Tibial nerve (tissue), 4 donors: ENCODE measurements around the gene GSG1. TPM values are rescaled to one million over a fixed set of nuclear protein-coding genes. Genes with fewer than 3 reads are reported as not detected.
"Not testable (repeated sequence)": the region's sequence is repeated elsewhere in the genome, so short reads cannot be mapped to it uniquely, and the experiment has no call there.

Experiments
- DNase-seq, 2 donors: peaks; one replicate each; pipeline ENCODE4 v3.0.0-alpha.2; 2019; ENCODE audit warnings: low spot score in 2 of 2
- H3K27ac ChIP-seq, 4 donors: fragments of 200-600 bp; sonication (generic) in 3 of 4; one replicate each; pipeline ENCODE4 v1.5.1; 2017 to 2019; ENCODE audit warnings: mild to moderate bottlenecking in 1 of 4
- H3K27me3 ChIP-seq, 2 donors: fragments of 200-600 bp; sonication (generic) in 1 of 2; one replicate each; pipeline versions ENCODE4 v1.5.1 to v1.6.0; 2017 to 2019
- H3K36me3 ChIP-seq, 3 donors: fragments of 200-600 bp; sonication (generic); one replicate each; pipeline ENCODE4 v1.5.1; 2018 to 2019
- H3K4me1 ChIP-seq, 4 donors: fragments of 200-600 bp; sonication (generic) in 3 of 4; one replicate each; pipeline ENCODE4 v1.5.1; 2017 to 2019
- H3K4me3 ChIP-seq, 4 donors: fragments of 200-600 bp; sonication (generic) in 3 of 4; one replicate each; pipeline ENCODE4 v1.5.1; 2017 to 2019; ENCODE audit warnings: mild to moderate bottlenecking in 1 of 4, moderate library complexity in 1 of 4
- H3K9me3 ChIP-seq, 4 donors: fragments of 200-600 bp; sonication (generic) in 3 of 4; one replicate each; pipeline ENCODE4 v1.5.1; 2017 to 2019
- CTCF ChIP-seq, 5 experiments: fragments of 200-600 bp in 3 of 5; fragments of 450-650 bp in 2 of 5; sonication (generic) in 3 of 5; IDR thresholded peaks; one replicate each; pipeline ENCODE4 v1.5.1; 2016 to 2019; ENCODE audit warnings: antibody characterized with exemption in 5 of 5, mild to moderate bottlenecking in 3 of 5, moderate library complexity in 2 of 5
- EP300 ChIP-seq, 2 donors: sonication (generic); formaldehyde crosslinking; IDR thresholded peaks; one replicate each; pipeline ENCODE4 v1.6.1; 2017; ENCODE audit warnings: antibody characterized with exemption in 2 of 2, mild to moderate bottlenecking in 1 of 2
- POLR2A ChIP-seq, 2 donors: fragments of 450-650 bp; IDR thresholded peaks; one replicate each; pipeline ENCODE4 v1.6.1; 2017; ENCODE audit warnings: antibody characterized with exemption in 2 of 2, mild to moderate bottlenecking in 2 of 2, moderate library complexity in 2 of 2
- WGBS, 2 donors: methylation state at CpG; one replicate each; pipeline ENCODE4 v1.1.5; 2018; 5-methylcytosine and 5-hydroxymethylcytosine counted together
- total RNA-seq, 4 donors: library from RNA; depleted of rRNA; stranded (reverse); fragments of >200 nt; gene quantifications; one replicate each; pipeline ENCODE4 v1.1.0, GENCODE V29; 2016

GSG1 gene
- total RNA-seq, 4 donors from 2014 or later: not detected

GRCh38 chr12:13084898-13085640, 18.4 kb downstream of the GSG1 start:
- H3K4me3 ChIP-seq: no peak overlapping the region
- H3K27ac ChIP-seq: no peak overlapping the region
- H3K27me3 ChIP-seq: no peaks in the 10 kb centered on the region
- no peaks in the 10 kb centered on the region for H3K4me1 ChIP-seq
- peaks cover 0 to 39% (median 0%) of the 10 kb centered on the region in 3 donors for H3K36me3 ChIP-seq
- WGBS, 2 donors: 95% methylated on average over 11 of the region's 11 CpGs
- no peaks in the 10 kb centered on the region for H3K9me3 ChIP-seq
- TF ChIP-seq POLR2A (IDR thresholded peaks at IDR 0.05): no peak
- TF ChIP-seq EP300 (IDR thresholded peaks at IDR 0.05): no peak
- TF ChIP-seq CTCF (IDR thresholded peaks at IDR 0.05): no peak
- DNase-seq: no peak

DNA sequence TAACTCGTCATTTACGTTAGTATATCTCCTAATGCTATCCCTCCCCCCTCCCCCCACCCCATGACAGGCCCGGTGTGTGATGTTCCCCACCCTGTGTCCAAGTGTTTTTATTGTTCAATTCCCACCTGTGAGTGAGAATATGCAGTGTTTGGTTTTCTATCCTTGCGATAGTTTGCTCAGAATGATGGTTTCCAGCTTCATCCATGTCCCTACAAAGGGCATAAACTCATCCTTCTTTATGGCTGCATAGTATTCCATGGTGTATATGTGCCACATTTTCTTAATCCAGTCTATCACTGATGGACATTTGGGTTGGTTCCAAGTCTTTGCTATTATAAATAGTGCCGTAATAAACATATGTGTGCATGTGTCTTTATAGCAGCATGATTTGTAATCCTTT, 19.8 kb downstream of the GSG1 start:
- not testable (repeated sequence) for DNase-seq, H3K4me3 ChIP-seq, H3K4me1 ChIP-seq, H3K9me3 ChIP-seq, H3K27me3 ChIP-seq, H3K27ac ChIP-seq
- H3K36me3 ChIP-seq: peaks cover 0 to 49% (median 0%) of the 10 kb centered on the region in 3 donors
- WGBS, 2 donors: 96 to 98% methylated on average over 5 of the region's 5 CpGs

DNA sequence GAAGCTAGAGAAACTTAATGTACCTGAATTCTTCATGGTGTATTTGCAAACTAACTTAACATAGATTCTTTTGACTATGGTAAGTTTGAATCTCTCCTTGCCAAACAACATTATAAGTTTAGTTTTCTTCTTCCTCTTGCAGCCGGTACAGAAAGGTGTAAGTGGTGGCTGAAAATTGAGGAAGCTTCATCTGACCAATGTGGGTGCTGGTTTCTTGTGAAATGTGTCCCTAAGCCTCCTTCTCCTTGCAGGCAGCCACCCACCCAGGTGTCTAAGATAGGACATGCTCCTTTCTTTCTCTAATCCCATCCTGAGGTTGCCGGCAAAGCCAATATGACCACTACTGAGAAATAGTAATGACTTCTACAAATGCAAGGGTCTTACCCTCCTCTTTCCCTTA, 20.6 kb downstream of the GSG1 start:
- H3K4me1 ChIP-seq: no peaks in the 10 kb centered on the region
- H3K27me3 ChIP-seq: no peaks in the 10 kb centered on the region
- TF ChIP-seq EP300 (IDR thresholded peaks at IDR 0.05) (no peak), POLR2A (IDR thresholded peaks at IDR 0.05) (no peak), CTCF (IDR thresholded peaks at IDR 0.05) (no peak)
- WGBS, 2 donors: 92 to 95% methylated on average over 2 of the region's 2 CpGs
- no peak overlapping the region for H3K4me3 ChIP-seq
- no peaks in the 10 kb centered on the region for H3K9me3 ChIP-seq
- DNase-seq: no peak
- H3K27ac ChIP-seq: no peak overlapping the region
- peaks cover 0 to 49% (median 0%) of the 10 kb centered on the region in 3 donors for H3K36me3 ChIP-seq

DNA sequence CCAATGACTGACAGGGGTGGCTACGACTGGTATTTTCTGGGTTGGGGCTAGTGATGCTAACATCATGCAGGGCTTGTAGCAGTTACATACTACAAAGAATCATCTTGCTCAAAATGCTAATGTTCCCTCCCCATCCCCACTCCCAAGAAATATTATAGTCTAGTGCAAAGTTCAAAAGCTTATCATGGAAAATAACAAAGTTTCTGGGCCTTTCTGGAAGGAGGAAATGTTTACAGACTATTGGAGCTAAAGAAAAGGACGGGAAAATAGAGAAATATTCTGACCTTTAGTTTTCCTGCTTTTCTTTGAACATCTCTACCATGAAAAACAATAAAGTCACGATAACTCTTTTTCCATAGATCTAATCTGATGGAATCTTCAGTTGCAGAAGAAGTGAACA, 23.2 kb downstream of the GSG1 start:
- no peak overlapping the region for H3K4me3 ChIP-seq
- no peaks in the 10 kb centered on the region for H3K27me3 ChIP-seq
- TF ChIP-seq CTCF (IDR thresholded peaks at IDR 0.05): no peak
- no peaks in the 10 kb centered on the region for H3K9me3 ChIP-seq
- peaks cover 0 to 64% (median 0%) of the 10 kb centered on the region in 3 donors for H3K36me3 ChIP-seq
- no peak overlapping the region for H3K27ac ChIP-seq
- WGBS, 2 donors: 92% methylated on average over 3 of the region's 3 CpGs
- DNase-seq: no peak
- H3K4me1 ChIP-seq: no peaks in the 10 kb centered on the region

DNA sequence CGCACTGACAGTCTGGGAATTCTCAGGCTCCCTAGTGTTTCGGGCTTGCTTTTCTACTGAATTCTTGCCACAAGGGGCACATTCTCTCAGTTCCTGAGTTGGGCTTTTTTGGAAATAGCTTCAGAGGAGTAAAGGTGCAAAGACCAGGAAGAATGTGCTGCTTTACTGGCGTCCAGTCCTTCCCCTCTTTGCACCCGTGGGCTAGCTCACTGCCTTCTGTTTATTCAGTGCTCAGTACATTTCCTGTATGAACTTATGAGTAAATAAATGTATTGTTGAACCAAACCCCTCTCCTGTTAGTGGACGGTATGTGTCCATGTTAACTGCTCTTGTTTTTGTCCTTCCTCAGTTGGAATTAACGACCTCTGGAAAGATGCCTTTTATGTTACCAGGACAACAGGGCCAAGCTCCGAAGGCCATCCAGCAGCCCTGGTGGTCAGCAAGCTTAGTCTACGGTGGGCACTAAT, 24.0 kb downstream of the GSG1 start:
- Histone ChIP-seq H3K4me3 (no peak overlapping the region), H3K4me1 (no peaks in the 10 kb centered on the region), H3K27me3 (no peaks in the 10 kb centered on the region), H3K9me3 (no peaks in the 10 kb centered on the region), H3K36me3 (peaks cover 0 to 62% (median 0%) of the 10 kb centered on the region in 3 donors), H3K27ac (no peak overlapping the region)
- WGBS, 2 donors: 62 to 68% methylated on average over 8 of the region's 8 CpGs
- no peak for TF ChIP-seq EP300 (IDR thresholded peaks at IDR 0.05)
- no peak for TF ChIP-seq CTCF (IDR thresholded peaks at IDR 0.05)
- no peak for TF ChIP-seq POLR2A (IDR thresholded peaks at IDR 0.05)
- no peak for DNase-seq
